IMR-90 (cell line): Measurements from ENCODE around the gene C1orf116. TPM values are rescaled to one million over a fixed set of nuclear protein-coding genes. Genes with fewer than 3 reads are reported as not detected.

Experiments
- ATAC-seq: fragments of 200-7000 bp; cut with Tn5 transposase; 2 replicates; pipeline ENCODE4 v1.9.1; 2020; ENCODE audit warnings: low read depth, mild to moderate bottlenecking, moderate library complexity
- BruUV-seq: library from RNA; stranded (reverse); fragments of 400-500 nt; replicated peaks from 2 replicates; lab custom pipeline; 2021; lab: Mats Ljungman, UMichigan
- CTCF ChIA-PET: fragments of 300-600 bp; formaldehyde crosslinking; extraction: SDS; loops from one replicate; lab custom pipeline; 2021; ENCODE audit warnings: antibody characterized with exemption; lab: Yijun Ruan, JAX
- POLR2A ChIA-PET: fragments of 300-600 bp; sonication (Branson Sonifier 250); formaldehyde crosslinking; loops from one replicate; lab custom pipeline; 2022; ENCODE audit warnings: antibody characterized with exemption; ENCODE audit not compliant: unreplicated experiment; lab: Charles Lee
- DNase-seq: peaks from one replicate; pipeline ENCODE4 v3.0.0; 2013
- H2AFZ ChIP-seq: replicated peaks from 2 replicates; pipeline ENCODE3; 2013; ENCODE audit warnings: low read length, mild to moderate bottlenecking; ENCODE audit not compliant: poor library complexity
- H2AK5ac ChIP-seq: 2 replicates; pipeline ENCODE4 v1.6.1; 2013; ENCODE audit warnings: low read depth, low read length, inconsistent platforms
- H2AK9ac ChIP-seq: replicated peaks from 2 replicates; pipeline ENCODE3; 2013; ENCODE audit warnings: mild to moderate bottlenecking, low read depth, low read length, moderate library complexity; ENCODE audit not compliant: poor library complexity
- H2BK120ac ChIP-seq: 2 replicates; pipeline ENCODE4 v1.6.1; 2013; ENCODE audit warnings: low read depth, low read length, inconsistent platforms
- H2BK15ac ChIP-seq: 3 replicates; pipeline ENCODE4 v1.6.1; 2013; ENCODE audit warnings: low read depth, low read length, inconsistent platforms
- H2BK20ac ChIP-seq: 2 replicates; pipeline ENCODE4 v1.6.1; 2013; ENCODE audit warnings: low read depth, mild to moderate bottlenecking, inconsistent platforms, low read length, moderate library complexity
- H2BK5ac ChIP-seq: 2 replicates; pipeline ENCODE4 v1.6.1; 2013; ENCODE audit warnings: mild to moderate bottlenecking, low read depth, low read length, inconsistent platforms; ENCODE audit not compliant: poor library complexity, severe bottlenecking
- H3K14ac ChIP-seq: replicated peaks from 2 replicates; pipeline ENCODE4 v1.6.1; 2013; ENCODE audit warnings: low read depth, low read length, inconsistent platforms
- H3K18ac ChIP-seq: 2 replicates; pipeline ENCODE4 v1.6.1; 2013; ENCODE audit warnings: low read depth, low read length, control low read depth
- H3K23ac ChIP-seq: 2 replicates; pipeline ENCODE4 v1.6.1; 2013; ENCODE audit warnings: low read depth, low read length, inconsistent platforms
- H3K27ac ChIP-seq: 2 replicates; pipeline ENCODE4 v1.5.1; 2013; ENCODE audit warnings: mild to moderate bottlenecking, control low read depth, low read length; ENCODE audit not compliant: insufficient read depth
- H3K27me3 ChIP-seq: 2 replicates; pipeline ENCODE4 v1.6.1; 2013; ENCODE audit warnings: low read length; ENCODE audit not compliant: control insufficient read depth, insufficient read depth
- H3K36me3 ChIP-seq: 2 replicates; pipeline ENCODE4 v1.6.1; 2013; ENCODE audit warnings: low read length, mixed read lengths; ENCODE audit not compliant: control insufficient read depth, insufficient read depth
- H3K4ac ChIP-seq: 2 replicates; pipeline ENCODE4 v1.6.1; 2013; ENCODE audit warnings: low read depth, low read length, inconsistent platforms
- H3K4me1 ChIP-seq: 2 replicates; pipeline ENCODE4 v1.6.1; 2013; ENCODE audit warnings: low read length, mixed read lengths; ENCODE audit not compliant: control insufficient read depth, insufficient read depth
- H3K4me2 ChIP-seq: 2 replicates; pipeline ENCODE4 v1.6.1; 2013; ENCODE audit warnings: low read depth, mild to moderate bottlenecking, control low read depth, low read length, moderate library complexity
- H3K4me3 ChIP-seq: 2 replicates; pipeline ENCODE4 v1.5.1; 2013; ENCODE audit warnings: low read depth, mild to moderate bottlenecking, control low read depth, low read length, moderate library complexity; ENCODE audit not compliant: insufficient read depth
- H3K56ac ChIP-seq: 2 replicates; pipeline ENCODE4 v1.6.1; 2013; ENCODE audit warnings: low read length, inconsistent platforms; ENCODE audit not compliant: insufficient read depth; ENCODE audit errors: extremely low read depth
- H3K79me1 ChIP-seq, 2 experiments: 2 replicates each; pipeline ENCODE4 v1.6.1; 2013; ENCODE audit warnings: low read length in 2 of 2, inconsistent platforms in 1 of 2, low read depth in 1 of 2
- H3K9ac ChIP-seq: 2 replicates; pipeline ENCODE4 v1.6.1; 2013; ENCODE audit warnings: low read depth, low read length, control low read depth
- H3K9me1 ChIP-seq: 2 replicates; pipeline ENCODE4 v1.6.1; 2013; ENCODE audit warnings: low read length, inconsistent platforms; ENCODE audit not compliant: insufficient read depth
- H3K9me3 ChIP-seq: 2 replicates; pipeline ENCODE4 v1.6.1; 2013; ENCODE audit warnings: low read length; ENCODE audit not compliant: control insufficient read depth, insufficient read depth
- H4K20me1 ChIP-seq: 2 replicates; pipeline ENCODE4 v1.6.1; 2013; ENCODE audit warnings: low read length, inconsistent platforms; ENCODE audit not compliant: insufficient read depth
- H4K5ac ChIP-seq: 2 replicates; pipeline ENCODE4 v1.6.1; 2013; ENCODE audit warnings: mild to moderate bottlenecking, low read depth, low read length, control low read depth
- H4K8ac ChIP-seq, 2 experiments: 2 replicates each; pipeline ENCODE4 v1.6.1; 2013; ENCODE audit warnings: low read depth in 2 of 2, low read length in 2 of 2, control low read depth in 1 of 2, inconsistent platforms in 1 of 2
- H4K91ac ChIP-seq: 2 replicates; pipeline ENCODE4 v1.6.1; 2013; ENCODE audit warnings: low read depth, low read length, inconsistent platforms; ENCODE audit not compliant: insufficient read depth
- BHLHE40 ChIP-seq: fragments of 150-350 bp; IDR thresholded peaks from 2 replicates; pipeline ENCODE4 v1.6.1; 2016; ENCODE audit warnings: mild to moderate bottlenecking, low read depth, low read length
- CEBPB ChIP-seq: IDR thresholded peaks from 2 replicates; pipeline ENCODE4 v1.6.1; 2012; ENCODE audit warnings: low read depth, low read length, improper control_type of control experiment
- CHD1 ChIP-seq: IDR thresholded peaks from 2 replicates; pipeline ENCODE4 v1.6.1; 2012; ENCODE audit warnings: low read depth, low read length, improper control_type of control experiment
- FOS ChIP-seq: fragments of 150-350 bp; IDR thresholded peaks from 2 replicates; pipeline ENCODE4 v1.6.1; 2016; ENCODE audit warnings: low read depth, low read length
- MAFK ChIP-seq: IDR thresholded peaks from 2 replicates; pipeline ENCODE4 v1.6.1; 2012; ENCODE audit warnings: low read depth, low read length, improper control_type of control experiment
- MAZ ChIP-seq: IDR thresholded peaks from 2 replicates; pipeline ENCODE4 v1.6.1; 2012; ENCODE audit warnings: low read depth, mild to moderate bottlenecking, low read length, improper control_type of control experiment, moderate library complexity, borderline replicate concordance
- MXI1 ChIP-seq: IDR thresholded peaks from 2 replicates; pipeline ENCODE4 v1.6.1; 2012; ENCODE audit warnings: low read depth, mild to moderate bottlenecking, low read length, moderate library complexity, borderline replicate concordance
- NFE2L2 ChIP-seq: fragments of 150-350 bp; IDR thresholded peaks from 2 replicates; pipeline ENCODE4 v1.6.1; 2016; ENCODE audit warnings: low read depth, mild to moderate bottlenecking, low read length
- POLR2A ChIP-seq: IDR thresholded peaks from 2 replicates; pipeline ENCODE4 v1.6.1; 2012; ENCODE audit warnings: mild to moderate bottlenecking, low read depth, low read length
- RAD21 ChIP-seq: IDR thresholded peaks from 2 replicates; pipeline ENCODE4 v1.6.1; 2012; ENCODE audit warnings: low read length, improper control_type of control experiment
- RCOR1 ChIP-seq: IDR thresholded peaks from 2 replicates; pipeline ENCODE4 v1.6.1; 2012; ENCODE audit warnings: mild to moderate bottlenecking, low read length, improper control_type of control experiment; ENCODE audit not compliant: insufficient replicate concordance
- RFX5 ChIP-seq: IDR thresholded peaks from 2 replicates; pipeline ENCODE4 v1.8.0; 2012; ENCODE audit warnings: low read depth, mild to moderate bottlenecking, low read length, moderate library complexity
- SMC3 ChIP-seq: fragments of 150-350 bp; IDR thresholded peaks from 2 replicates; pipeline ENCODE4 v1.6.1; 2016; ENCODE audit warnings: low read depth, mild to moderate bottlenecking, antibody characterized with exemption, low read length, moderate library complexity
- WGBS, 2 experiments: methylation state at CpG; one replicate each; pipeline versions ENCODE4 v1.1.5 to v1.1.7; 2013; ENCODE audit warnings: missing lambda C conversion rate in 2 of 2; ENCODE audit not compliant: insufficient read length in 1 of 2; ENCODE audit errors: extremely low coverage in 2 of 2; 5-methylcytosine and 5-hydroxymethylcytosine counted together
- dilution Hi-C: fragments of 300-500 bp; cut with HindIII; formaldehyde crosslinking; loops from one replicate; pipeline ENCODE4 v1.14.3; 2018; ENCODE audit warnings: low sequenced_read_pairs; ENCODE audit not compliant: unreplicated experiment
- in situ Hi-C: fragments of 300-500 bp; cut with MboI; formaldehyde crosslinking; loops from 3 replicates; pipeline ENCODE4 v1.14.3; 2019; ENCODE audit warnings: low sequenced_read_pairs, inconsistent platforms, mixed read lengths
- intact Hi-C: fragments of 100-400 bp; cut with micrococcal nuclease; formaldehyde crosslinking; loops from 2 replicates; pipeline ENCODE4 v1.10.0; 2022
- polyA plus RNA-seq, 3 experiments: library from polyadenylated mRNA; depleted of rRNA; stranded (reverse); fragments of >200 nt; gene quantifications; 2 replicates each; pipeline ENCODE4 v1.2.3, GENCODE V29; 2012; ENCODE audit warnings: low replicate concordance in 1 of 3
- total RNA-seq: library from RNA; depleted of rRNA; stranded (reverse); fragments of >200 nt; gene quantifications from 2 replicates; pipeline ENCODE4 v1.2.3, GENCODE V29; 2012
- TF ChIP-seq, protein P1 (sequence below): fragments of 150-350 bp; IDR thresholded peaks from 2 replicates; pipeline ENCODE4 v1.6.1; 2017; ENCODE audit warnings: mild to moderate bottlenecking, antibody characterized with exemption, low read length, low read depth
- TF ChIP-seq, protein P2 (sequence below): conservative IDR thresholded peaks from 2 replicates; pipeline ENCODE4 v1.5.1; 2012; ENCODE audit warnings: mild to moderate bottlenecking, low read depth, low read length, improper control_type of control experiment
- TF ChIP-seq, protein P3 (sequence below): fragments of 150-350 bp; IDR thresholded peaks from 2 replicates; pipeline ENCODE4 v1.6.1; 2016; ENCODE audit warnings: low read depth, mild to moderate bottlenecking, low read length, moderate library complexity, borderline replicate concordance

C1orf116 gene
- total and polyA plus RNA-seq, 2 of the 4 experiments (the other 2 are of a cell fraction), result under 0.01 to 0.03 TPM

DNA sequence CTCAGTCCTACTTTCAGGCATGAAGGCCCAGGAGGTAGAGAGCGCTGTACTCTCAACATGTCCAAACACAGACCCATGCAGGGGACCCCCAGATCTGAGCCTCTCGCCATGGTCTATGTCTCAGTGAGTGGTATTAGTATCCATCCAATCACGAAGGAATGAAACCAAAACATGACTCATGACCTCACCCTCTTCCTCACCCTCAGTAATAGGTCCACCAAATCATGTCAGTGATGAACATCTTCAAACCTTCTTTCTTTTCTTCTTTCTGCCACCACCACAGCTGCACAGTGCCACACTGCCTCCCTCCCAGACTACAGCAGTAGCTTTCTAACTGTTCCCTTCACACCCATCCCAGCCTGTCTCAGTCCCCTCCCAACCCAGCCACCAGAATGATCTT, 16.8 kb downstream of the C1orf116 start:
- Histone ChIP-seq H2BK5ac (no peak overlapping the region), H3K4me2 (no peak overlapping the region), H3K14ac (no peak overlapping the region), H3K36me3 (no peaks in the 10 kb centered on the region), H3K27me3 (peaks cover 6% of the 10 kb centered on the region; the same call in 1 of the 2 replicates), H3K27ac (no peak overlapping the region), H3K9me3 (no peaks in the 10 kb centered on the region; the same call in 1 of the 2 replicates), H4K20me1 (no peaks in the 10 kb centered on the region), H3K4me1 (no peaks in the 10 kb centered on the region; the same call in 1 of the 2 replicates), H3K4me3 (no peak overlapping the region), H2AK5ac (no peak overlapping the region), H3K23ac (no peak overlapping the region), H4K91ac (no peak overlapping the region), H4K5ac (no peak overlapping the region), H3K4ac (no peak overlapping the region), H3K18ac (no peak overlapping the region), H3K9me1 (peaks cover 6% of the 10 kb centered on the region), H2BK120ac (no peak overlapping the region), H3K56ac (no peak overlapping the region), H2AFZ (no peak overlapping the region), H3K9ac (no peak overlapping the region), H4K8ac (no peak overlapping the region), H2AK9ac (no peak overlapping the region), H3K79me1 (no peaks in the 10 kb centered on the region), H2BK15ac (no peak overlapping the region), H2BK20ac (no peak overlapping the region)
- ATAC-seq (no peak), DNase-seq (no peak)
- intact Hi-C loops, result no loop called here
- no TSS peak for BruUV-seq
- WGBS, 2 experiments, result no CpG with 5 or more reads among the region's 3 CpGs
- TF ChIP-seq NFE2L2 (no peak), RAD21 (no peak), BHLHE40 (no peak), CEBPB (no peak), POLR2A (no peak), MAFK (no peak), SMC3 (no peak), MAZ (no peak), CHD1 (no peak), FOS (no peak), RCOR1 (no peak), RFX5 (no peak), MXI1 (no peak)
- TF ChIP-seq, protein P1, sequence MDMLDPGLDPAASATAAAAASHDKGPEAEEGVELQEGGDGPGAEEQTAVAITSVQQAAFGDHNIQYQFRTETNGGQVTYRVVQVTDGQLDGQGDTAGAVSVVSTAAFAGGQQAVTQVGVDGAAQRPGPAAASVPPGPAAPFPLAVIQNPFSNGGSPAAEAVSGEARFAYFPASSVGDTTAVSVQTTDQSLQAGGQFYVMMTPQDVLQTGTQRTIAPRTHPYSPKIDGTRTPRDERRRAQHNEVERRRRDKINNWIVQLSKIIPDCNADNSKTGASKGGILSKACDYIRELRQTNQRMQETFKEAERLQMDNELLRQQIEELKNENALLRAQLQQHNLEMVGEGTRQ, result no peak
- TF ChIP-seq, protein P2, sequence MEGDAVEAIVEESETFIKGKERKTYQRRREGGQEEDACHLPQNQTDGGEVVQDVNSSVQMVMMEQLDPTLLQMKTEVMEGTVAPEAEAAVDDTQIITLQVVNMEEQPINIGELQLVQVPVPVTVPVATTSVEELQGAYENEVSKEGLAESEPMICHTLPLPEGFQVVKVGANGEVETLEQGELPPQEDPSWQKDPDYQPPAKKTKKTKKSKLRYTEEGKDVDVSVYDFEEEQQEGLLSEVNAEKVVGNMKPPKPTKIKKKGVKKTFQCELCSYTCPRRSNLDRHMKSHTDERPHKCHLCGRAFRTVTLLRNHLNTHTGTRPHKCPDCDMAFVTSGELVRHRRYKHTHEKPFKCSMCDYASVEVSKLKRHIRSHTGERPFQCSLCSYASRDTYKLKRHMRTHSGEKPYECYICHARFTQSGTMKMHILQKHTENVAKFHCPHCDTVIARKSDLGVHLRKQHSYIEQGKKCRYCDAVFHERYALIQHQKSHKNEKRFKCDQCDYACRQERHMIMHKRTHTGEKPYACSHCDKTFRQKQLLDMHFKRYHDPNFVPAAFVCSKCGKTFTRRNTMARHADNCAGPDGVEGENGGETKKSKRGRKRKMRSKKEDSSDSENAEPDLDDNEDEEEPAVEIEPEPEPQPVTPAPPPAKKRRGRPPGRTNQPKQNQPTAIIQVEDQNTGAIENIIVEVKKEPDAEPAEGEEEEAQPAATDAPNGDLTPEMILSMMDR, result no peak
- TF ChIP-seq, protein P3, sequence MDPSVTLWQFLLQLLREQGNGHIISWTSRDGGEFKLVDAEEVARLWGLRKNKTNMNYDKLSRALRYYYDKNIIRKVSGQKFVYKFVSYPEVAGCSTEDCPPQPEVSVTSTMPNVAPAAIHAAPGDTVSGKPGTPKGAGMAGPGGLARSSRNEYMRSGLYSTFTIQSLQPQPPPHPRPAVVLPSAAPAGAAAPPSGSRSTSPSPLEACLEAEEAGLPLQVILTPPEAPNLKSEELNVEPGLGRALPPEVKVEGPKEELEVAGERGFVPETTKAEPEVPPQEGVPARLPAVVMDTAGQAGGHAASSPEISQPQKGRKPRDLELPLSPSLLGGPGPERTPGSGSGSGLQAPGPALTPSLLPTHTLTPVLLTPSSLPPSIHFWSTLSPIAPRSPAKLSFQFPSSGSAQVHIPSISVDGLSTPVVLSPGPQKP, result no peak
- dilution Hi-C loops, result no loop called here
- POLR2A ChIA-PET, result no interaction called here
- in situ Hi-C loops, result no loop called here
- CTCF ChIA-PET, result interaction anchor here (2.0 kb wide), 1 partner anchor 10 kb away, joined by 6 read pairs; no protein-coding TSS in a partner anchor
